ENCODE results near the gene UNC80. TPM values are rescaled to one million over a fixed set of nuclear protein-coding genes. Genes with fewer than 3 reads are reported as not detected.

The UNC80 gene
- total and polyA plus RNA-seq, 10 donors: 0.05 to 1.9 (median 0.63) TPM

DNA sequence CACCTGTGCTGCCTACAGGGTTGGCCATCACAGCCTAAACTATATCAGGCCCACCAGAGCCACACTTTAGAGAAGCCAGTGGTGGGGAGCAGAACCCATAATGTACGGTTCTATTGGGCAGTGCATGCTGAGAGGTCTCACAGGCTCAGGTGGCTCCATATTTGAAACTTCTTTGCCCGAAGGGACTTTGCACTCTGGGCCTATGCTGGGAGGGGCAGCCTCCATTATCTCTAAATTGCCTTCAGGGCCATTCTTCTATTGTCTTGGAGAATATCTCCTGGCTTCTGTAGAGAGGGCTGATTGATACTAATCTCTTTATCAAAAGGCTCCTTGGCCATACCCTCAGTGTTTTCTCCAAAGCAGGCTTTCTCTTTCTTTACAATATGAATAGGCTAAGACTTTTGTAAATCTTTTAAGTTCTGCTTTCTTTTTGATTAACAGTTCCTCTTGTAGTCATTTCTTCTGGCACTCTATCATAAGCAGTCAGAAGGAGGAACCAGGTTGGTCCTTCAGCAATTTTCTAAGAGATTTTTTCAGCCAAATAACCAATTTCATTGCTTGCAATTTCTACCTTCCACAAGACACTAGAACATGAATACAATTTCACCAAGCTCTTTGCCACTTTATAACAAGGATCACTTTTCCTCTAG lies 275.3 kb downstream of the UNC80 start:
- TF ChIP-seq POLR2A (IDR thresholded peaks at IDR 0.05) (no peak), POLR2AphosphoS5 (IDR thresholded peaks at IDR 0.05) (no peak), CTCF (IDR thresholded peaks at IDR 0.05 in 8 of 11, conservative IDR thresholded peaks at IDR 0.05 in 3 of 11) (no peak)
- no peaks in the 10 kb centered on the region for H3K27me3 ChIP-seq (replicated peaks in 1 of 7)
- DNase-seq: no peak
- H3K4me3 ChIP-seq: no peak overlapping the region
- H3K27ac ChIP-seq: no peak overlapping the region
- intact Hi-C loops (cut with DNase I; ENCODE audit: low total_unique reads): no loop called here
- no peaks in the 10 kb centered on the region for H3K4me1 ChIP-seq
- 90 to 100% (median 95%) methylated on average over 2 of the region's 2 CpGs for WGBS, 5 donors
- H3K9me3 ChIP-seq: peaks cover 0 to 17% (median 11%) of the 10 kb centered on the region in 8 donors
- H3K36me3 ChIP-seq: peaks cover 0 to 43% (median 2%) of the 10 kb centered on the region in 6 donors

Small RNAs within 50 kb of the gene (small RNA-seq; reads per million reads assigned to genes)
- 0 reads per million in 4 donors for gene RNA5SP118

Other genes starting within 250 kb of the UNC80 start
- 10 to 100 TPM; 40.0 to 61.0 (median 49.9) TPM for gene RPE, start 230.8 kb downstream of the UNC80 start, total RNA-seq
- gene RPE, start 230.8 kb downstream of the UNC80 start, polyA plus RNA-seq: 10 to 100 TPM in 2 of 3 donors, 1 to 10 TPM in 1; 8.0 to 16.2 (median 14.0) TPM